ENCODE data around the gene ADH5.

- no peak for TF ChIP-seq POLR2AphosphoS5 (IDR thresholded peaks at IDR 0.05; ENCODE audit: low read depth, low read length)
- no peak for TF ChIP-seq POLR2A (IDR thresholded peaks at IDR 0.05; ENCODE audit: low read depth, low read length)
- no peak for TF ChIP-seq SPI1 (IDR thresholded peaks at IDR 0.05; ENCODE audit: low read depth, low read length)
- no peak for TF ChIP-seq TAF1 (IDR thresholded peaks at IDR 0.05; ENCODE audit: low read depth, low read length)
Observed at GRCh38 chr4:99054428-99054994, 34.1 kb downstream of the ADH5 start.

All from GM12891 (cell line).